CD4-positive, alpha-beta memory T cell (primary cell): ENCODE data around the gene NTHL1. TPM values are rescaled to one million over a fixed set of nuclear protein-coding genes. Genes with fewer than 3 reads are reported as not detected.
A peak's percentile ranks its signal among the peaks of the same experiment; 100 is the strongest.

Experiments used
- CTCF ChIA-PET: fragments of 350-600 bp; sonication (Branson Sonifier 250); formaldehyde crosslinking; loops from one replicate; lab custom pipeline; 2021; ENCODE audit warnings: inconsistent platforms; ENCODE audit not compliant: partially characterized antibody; lab: Charles Lee
- POLR2A ChIA-PET: fragments of 350-600 bp; sonication (Branson Sonifier 250); formaldehyde crosslinking; loops from one replicate; lab custom pipeline; 2021; ENCODE audit not compliant: partially characterized antibody; lab: Charles Lee
- DNase-seq, 5 donors: peaks; one replicate each; pipeline versions ENCODE4 v3.0.0 to v3.0.0-alpha.2; 2020 to 2022; ENCODE audit warnings: mixed read lengths in 1 of 5
- H3K27ac ChIP-seq: one replicate; pipeline ENCODE4 v1.7.0; 2013; ENCODE audit warnings: low read depth, low read length
- H3K27me3 ChIP-seq: 2 replicates; pipeline ENCODE4 v1.7.0; 2013; ENCODE audit warnings: mild to moderate bottlenecking, low read length, moderate library complexity; ENCODE audit not compliant: insufficient read depth
- H3K36me3 ChIP-seq: 2 replicates; pipeline ENCODE4 v1.7.0; 2013; ENCODE audit warnings: mild to moderate bottlenecking, low read length, moderate library complexity; ENCODE audit not compliant: insufficient read depth
- H3K4me1 ChIP-seq: 2 replicates; pipeline ENCODE4 v1.7.0; 2013; ENCODE audit warnings: mild to moderate bottlenecking, low read length, moderate library complexity; ENCODE audit not compliant: insufficient read depth
- H3K4me3 ChIP-seq, 2 donors: one replicate each; pipeline ENCODE4 v1.7.0; 2013; ENCODE audit warnings: low read length in 2 of 2, mild to moderate bottlenecking in 1 of 2
- H3K9me3 ChIP-seq, 2 donors: one replicate each; pipeline ENCODE4 v1.7.0; 2013; ENCODE audit warnings: low read length in 2 of 2, control low read depth in 1 of 2; ENCODE audit not compliant: control insufficient read depth in 1 of 2
- H3K27ac Mint-ChIP-seq, 7 donors: one replicate each; pipeline ENCODE4 v1.8.0; 2020 to 2021; ENCODE audit warnings: mixed read lengths in 7 of 7, mild to moderate bottlenecking in 6 of 7, inconsistent platforms in 3 of 7, moderate library complexity in 3 of 7
- H3K27me3 Mint-ChIP-seq, 2 donors: one replicate each; pipeline ENCODE4 v1.8.0; 2020 to 2021; ENCODE audit warnings: mixed read lengths in 2 of 2
- H3K36me3 Mint-ChIP-seq, 2 donors: one replicate each; pipeline ENCODE4 v1.8.0; 2020 to 2021; ENCODE audit warnings: mixed read lengths in 2 of 2, inconsistent platforms in 1 of 2, mild to moderate bottlenecking in 1 of 2
- H3K4me1 Mint-ChIP-seq, 4 donors: one replicate each; pipeline ENCODE4 v1.8.0; 2020 to 2021; ENCODE audit warnings: mixed read lengths in 4 of 4, mild to moderate bottlenecking in 1 of 4
- H3K4me3 Mint-ChIP-seq, 8 donors: one replicate each; pipeline ENCODE4 v1.8.0; 2020 to 2021; ENCODE audit warnings: mixed read lengths in 8 of 8, mild to moderate bottlenecking in 7 of 8, moderate library complexity in 6 of 8, inconsistent platforms in 3 of 8
- H3K9me3 Mint-ChIP-seq, 8 donors: one replicate each; pipeline ENCODE4 v1.8.0; 2020 to 2021; ENCODE audit warnings: mixed read lengths in 8 of 8, mild to moderate bottlenecking in 5 of 8, inconsistent platforms in 3 of 8, moderate library complexity in 1 of 8
- intact Hi-C: fragments of 100-400 bp; cut with micrococcal nuclease; formaldehyde crosslinking; loops from one replicate; pipeline ENCODE4 v1.15.1; 2023
- polyA plus RNA-seq, 2 donors: library from polyadenylated mRNA; unstranded; fragments of 300-500 nt; fragmentation: Illumina TruSeq; gene quantifications; one replicate each; pipeline ENCODE4 v1.2.3, GENCODE V29; 2021
- total RNA-seq, 2 experiments: library from RNA; stranded (reverse); gene quantifications; one replicate each; pipeline ENCODE4 v1.2.3, GENCODE V29; 2021

The NTHL1 gene
- total and polyA plus RNA-seq, 4 experiments from 2014 or later = 9.3 to 20.1 (median 12.7) TPM

GRCh38 chr16:1991948-1992703 lies 55.5 kb downstream of the NTHL1 start:
- Mint-ChIP-seq H3K36me3 (no peaks in the 10 kb centered on the region), H3K27me3 (peaks cover 6 to 7% of the 10 kb centered on the region in 2 donors), H3K27ac (peak overlapping the region in 6 of 7 donors; percentile 62 to 88 (median 78)), H3K4me3 (peak overlapping the region in 7 of 8 donors; percentile 40 to 84 (median 73)), H3K4me1 (peaks cover 6 to 30% (median 16%) of the 10 kb centered on the region in 4 donors), H3K9me3 (peaks cover 0 to 1% (median 0%) of the 10 kb centered on the region in 8 donors)
- intact Hi-C loops = loop anchor here (1.0 to 5.0 kb wide), 6 partner anchors 8 to 50 kb away; partner anchors contain the start of genes GFER, MSRB1, NDUFB10 and RPS2
- peak overlapping the region in 1 of 2 donors; percentile 42 for H3K4me3 ChIP-seq
- H3K36me3 ChIP-seq = peaks cover 2% of the 10 kb centered on the region
- H3K27ac ChIP-seq = peak overlapping the region; percentile 61
- CTCF ChIA-PET = interaction anchor here (0.8 to 1.2 kb wide), 2 partner anchors 22 to 148 kb away, joined by 3 to 5 read pairs; no protein-coding TSS in a partner anchor
- peaks cover 22% of the 10 kb centered on the region for H3K4me1 ChIP-seq
- no peaks in the 10 kb centered on the region for H3K27me3 ChIP-seq
- POLR2A ChIA-PET = interaction anchor here (0.9 to 5.7 kb wide), 9 partner anchors 11 to 163 kb away, joined by 3 to 71 read pairs (median 25); partner anchors contain the start of genes MSRB1, NDUFB10, NOXO1 and RNF151
- peak; percentile 92 to 99 (median 93) for DNase-seq
- no peaks in the 10 kb centered on the region for H3K9me3 ChIP-seq

- intact Hi-C loops = loop anchor here (2.0 to 5.0 kb wide), 2 partner anchors 19 to 49 kb away; partner anchors contain the start of genes MSRB1 and TBL3
- Histone ChIP-seq H3K27ac (peak overlapping the region; percentile 61), H3K27me3 (no peaks in the 10 kb centered on the region), H3K4me3 (peak overlapping the region in 1 of 2 donors; percentile 42), H3K4me1 (peaks cover 22% of the 10 kb centered on the region), H3K9me3 (no peaks in the 10 kb centered on the region), H3K36me3 (no peaks in the 10 kb centered on the region)
- peak overlapping the region; percentile 76 to 93 (median 85) for H3K27ac Mint-ChIP-seq
- H3K9me3 Mint-ChIP-seq = peaks cover 0 to 1% (median 0%) of the 10 kb centered on the region in 8 donors
- H3K27me3 Mint-ChIP-seq = peaks cover 6 to 7% of the 10 kb centered on the region in 2 donors
- peak in 1 of 5 donors; percentile 53 for DNase-seq
- POLR2A ChIA-PET = interaction anchor here (0.9 to 5.7 kb wide), 10 partner anchors 10 to 219 kb away, joined by 3 to 71 read pairs (median 22); partner anchors contain the start of genes EME2, MRPS34, MSRB1 and NDUFB10
- H3K36me3 Mint-ChIP-seq = peaks cover 4% of the 10 kb centered on the region in 2 donors
- CTCF ChIA-PET = interaction anchor here (1.2 to 1.6 kb wide), 2 partner anchors 12 to 149 kb away, joined by 5 to 7 read pairs; no protein-coding TSS in a partner anchor
- peak overlapping the region; percentile 73 to 84 (median 78) for H3K4me3 Mint-ChIP-seq
- H3K4me1 Mint-ChIP-seq = peaks cover 6 to 30% (median 16%) of the 10 kb centered on the region in 4 donors
Observed at GRCh38 chr16:1991588-1991947, 56.1 kb downstream of the NTHL1 start.

GRCh38 chr16:1991135-1991551 lies 56.5 kb downstream of the NTHL1 start:
- H3K36me3 Mint-ChIP-seq = peaks cover 6% of the 10 kb centered on the region in 2 donors
- H3K9me3 ChIP-seq = no peaks in the 10 kb centered on the region
- H3K27me3 ChIP-seq = no peaks in the 10 kb centered on the region
- H3K27me3 Mint-ChIP-seq = peaks cover 6 to 7% of the 10 kb centered on the region in 2 donors
- intact Hi-C loops = loop anchor here (2.0 to 5.0 kb wide), 2 partner anchors 18 to 49 kb away; partner anchors contain the start of genes MSRB1 and TBL3
- peak overlapping the region; percentile 73 to 84 (median 78) for H3K4me3 Mint-ChIP-seq
- no peaks in the 10 kb centered on the region for H3K36me3 ChIP-seq
- peak overlapping the region; percentile 36 to 52 for H3K4me3 ChIP-seq
- H3K27ac ChIP-seq = peak overlapping the region; percentile 61
- H3K4me1 ChIP-seq = peaks cover 22% of the 10 kb centered on the region
- H3K9me3 Mint-ChIP-seq = peaks cover 0 to 1% (median 0%) of the 10 kb centered on the region in 8 donors
- peak in 4 of 5 donors; percentile 46 to 83 (median 51) for DNase-seq
- H3K27ac Mint-ChIP-seq = peak overlapping the region; percentile 76 to 93 (median 85)
- H3K4me1 Mint-ChIP-seq = peaks cover 6 to 30% (median 16%) of the 10 kb centered on the region in 4 donors
- ChIA-PET CTCF (interaction anchor here (1.2 to 1.6 kb wide), 2 partner anchors 13 to 149 kb away, joined by 5 to 7 read pairs; no protein-coding TSS in a partner anchor), POLR2A (interaction anchor here (1.1 to 5.7 kb wide), 9 partner anchors 10 to 219 kb away, joined by 3 to 71 read pairs (median 25); partner anchors contain the start of genes EME2, MRPS34, MSRB1 and NDUFB10)

- Mint-ChIP-seq H3K4me1 (peaks cover 6 to 30% (median 16%) of the 10 kb centered on the region in 4 donors), H3K4me3 (peak overlapping the region; percentile 73 to 84 (median 78)), H3K27me3 (peaks cover 6 to 7% of the 10 kb centered on the region in 2 donors), H3K36me3 (peaks cover 6% of the 10 kb centered on the region in 2 donors), H3K9me3 (peaks cover 0 to 1% (median 0%) of the 10 kb centered on the region in 8 donors), H3K27ac (peak overlapping the region in 6 of 7 donors; percentile 76 to 93 (median 86))
- Histone ChIP-seq H3K27me3 (no peaks in the 10 kb centered on the region), H3K9me3 (no peaks in the 10 kb centered on the region), H3K36me3 (peaks cover 4% of the 10 kb centered on the region), H3K27ac (peak overlapping the region; percentile 30), H3K4me3 (peak overlapping the region; percentile 36 to 52), H3K4me1 (peaks cover 22% of the 10 kb centered on the region)
- ChIA-PET POLR2A (interaction anchor here (1.1 to 5.7 kb wide), 8 partner anchors 9 to 218 kb away, joined by 3 to 71 read pairs (median 24); partner anchors contain the start of genes EME2, MRPS34, MSRB1 and NDUFB10), CTCF (interaction anchor here (1.2 to 1.6 kb wide), 2 partner anchors 13 to 150 kb away, joined by 5 to 7 read pairs; no protein-coding TSS in a partner anchor)
- peak in 1 of 5 donors; percentile 56 for DNase-seq
- intact Hi-C loops = loop anchor here (2.0 to 5.0 kb wide), 2 partner anchors 18 to 48 kb away; partner anchors contain the start of genes MSRB1 and TBL3
Observed at GRCh38 chr16:1990351-1991134, 57.1 kb downstream of the NTHL1 start.

- intact Hi-C loops = loop anchor here (2.0 to 5.0 kb wide), 2 partner anchors 17 to 48 kb away; partner anchors contain the start of genes MSRB1 and TBL3
- Mint-ChIP-seq H3K4me1 (peaks cover 6 to 30% (median 18%) of the 10 kb centered on the region in 4 donors), H3K27me3 (peaks cover 6 to 7% of the 10 kb centered on the region in 2 donors), H3K9me3 (peaks cover 0 to 1% (median 0%) of the 10 kb centered on the region in 8 donors), H3K4me3 (no peak overlapping the region), H3K27ac (no peak overlapping the region), H3K36me3 (peaks cover 6 to 9% of the 10 kb centered on the region in 2 donors)
- DNase-seq = no peak
- Histone ChIP-seq H3K36me3 (peaks cover 4% of the 10 kb centered on the region), H3K27ac (no peak overlapping the region), H3K9me3 (no peaks in the 10 kb centered on the region), H3K4me3 (no peak overlapping the region), H3K27me3 (no peaks in the 10 kb centered on the region), H3K4me1 (peaks cover 26% of the 10 kb centered on the region)
- ChIA-PET POLR2A (interaction anchor here (1.1 to 5.7 kb wide), 7 partner anchors 9 to 165 kb away, joined by 3 to 71 read pairs (median 29); partner anchors contain the start of genes MSRB1, NDUFB10, NOXO1 and RPS2), CTCF (interaction anchor here (1.6 kb wide), 1 partner anchor 14 kb away, joined by 7 read pairs; no protein-coding TSS in a partner anchor)
Observed at GRCh38 chr16:1990101-1990350, 57.6 kb downstream of the NTHL1 start.
